Ovary (tissue), 3 donors: Measurements from ENCODE around the gene NUMBL.
"Not testable (repeated sequence)": the region's sequence is repeated elsewhere in the genome, so short reads cannot be mapped to it uniquely, and the experiment has no call there.

Experiments used
- CTCF ChIP-seq, 3 donors: fragments of 450-650 bp in 2 of 3; fragments of 200-600 bp in 1 of 3; IDR thresholded peaks; one replicate each; pipeline versions ENCODE4 v1.5.1 to v1.8.0; 2016 to 2022; ENCODE audit warnings: antibody characterized with exemption in 3 of 3, mild to moderate bottlenecking in 1 of 3
- EP300 ChIP-seq: sonication (generic); formaldehyde crosslinking; IDR thresholded peaks from one replicate; pipeline ENCODE4 v1.6.1; 2017; ENCODE audit warnings: antibody characterized with exemption
- donor health status: DM: no; HTN: no; CAD: no.

DNA sequence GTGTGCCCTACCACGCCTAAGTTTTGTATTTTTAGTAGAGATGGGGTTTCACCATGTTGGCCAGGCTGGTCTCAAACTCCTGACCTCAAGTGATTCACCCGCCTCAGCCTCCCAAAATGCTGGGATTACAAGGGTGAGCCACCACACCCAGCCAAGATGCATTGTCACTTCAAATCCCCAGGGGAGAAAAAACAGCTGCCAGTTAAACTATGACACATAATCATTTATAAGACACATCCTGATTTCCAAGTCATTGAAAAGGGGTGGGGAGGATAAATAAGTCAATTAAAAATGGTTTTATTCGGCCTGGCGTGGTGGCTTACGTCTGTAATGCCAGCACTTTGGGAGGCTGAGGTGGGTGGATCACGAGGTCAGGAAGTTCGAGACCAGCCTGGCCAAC is 34.8 kb downstream of the NUMBL start:
- TF ChIP-seq CTCF (IDR thresholded peaks at IDR 0.05); EP300: not testable (repeated sequence)
